Astrocyte (in vitro differentiated cells and primary cell): Measurements from ENCODE around the gene URM1. TPM values are rescaled to one million over a fixed set of nuclear protein-coding genes. Genes with fewer than 3 reads are reported as not detected.

ENCODE experiments used
- DNase-seq: peaks from one replicate; pipeline ENCODE4 v3.0.0-alpha.2; 2010; ENCODE audit warnings: low read depth
- FAIRE-seq: peaks from 2 replicates; lab custom pipeline; 2011; peaks lifted over from hg19 to GRCh38; lab: Jason Lieb, UNC
- H2AFZ ChIP-seq: 2 replicates; pipeline ENCODE4 v1.6.0; 2012; ENCODE audit warnings: low read depth, low read length, inconsistent platforms
- H3K27ac ChIP-seq: 2 replicates; pipeline ENCODE4 v1.5.1; 2011; ENCODE audit warnings: low read depth, low read length, inconsistent platforms
- H3K27me3 ChIP-seq: 2 replicates; pipeline ENCODE4 v1.6.0; 2011; ENCODE audit warnings: low read length, inconsistent platforms; ENCODE audit not compliant: insufficient read depth
- H3K36me3 ChIP-seq: 2 replicates; pipeline ENCODE4 v1.5.1; 2011; ENCODE audit warnings: low read length, inconsistent platforms; ENCODE audit not compliant: insufficient read depth
- H3K4me1 ChIP-seq: 2 replicates; pipeline ENCODE4 v1.5.1; 2011; ENCODE audit warnings: low read length, inconsistent platforms; ENCODE audit not compliant: insufficient read depth
- H3K4me2 ChIP-seq: 2 replicates; pipeline ENCODE4 v1.6.0; 2012; ENCODE audit warnings: low read length, inconsistent platforms
- H3K4me3 ChIP-seq: 2 replicates; pipeline ENCODE4 v1.5.1; 2011; ENCODE audit warnings: low read depth, mild to moderate bottlenecking, low read length, inconsistent platforms; ENCODE audit not compliant: insufficient read depth
- H3K79me2 ChIP-seq: 2 replicates; pipeline ENCODE4 v1.6.0; 2012; ENCODE audit warnings: mild to moderate bottlenecking, low read length, inconsistent platforms; ENCODE audit not compliant: insufficient read depth
- H3K9ac ChIP-seq: 2 replicates; pipeline ENCODE4 v1.6.0; 2012; ENCODE audit warnings: mild to moderate bottlenecking, low read length, inconsistent platforms
- H3K9me3 ChIP-seq: 2 replicates; pipeline ENCODE4 v1.5.1; 2012; ENCODE audit warnings: low read depth, mild to moderate bottlenecking, low read length, inconsistent platforms; ENCODE audit not compliant: insufficient read depth
- H4K20me1 ChIP-seq: 2 replicates; pipeline ENCODE4 v1.6.0; 2012; ENCODE audit warnings: low read length, inconsistent platforms; ENCODE audit not compliant: insufficient read depth
- H3K27ac Mint-ChIP-seq: one replicate; pipeline ENCODE4 v1.8.0; 2021; ENCODE audit warnings: mild to moderate bottlenecking, mixed read lengths; ENCODE audit not compliant: unreplicated experiment
- H3K27me3 Mint-ChIP-seq: one replicate; pipeline ENCODE4 v1.8.0; 2021; ENCODE audit warnings: low read depth, mixed read lengths; ENCODE audit not compliant: unreplicated experiment
- H3K36me3 Mint-ChIP-seq: one replicate; pipeline ENCODE4 v1.8.0; 2021; ENCODE audit warnings: low read depth, mixed read lengths; ENCODE audit not compliant: unreplicated experiment
- H3K4me1 Mint-ChIP-seq: one replicate; pipeline ENCODE4 v1.8.0; 2021; ENCODE audit warnings: low read depth, mixed read lengths; ENCODE audit not compliant: unreplicated experiment
- H3K4me3 Mint-ChIP-seq: one replicate; pipeline ENCODE4 v1.8.0; 2021; ENCODE audit warnings: mild to moderate bottlenecking, moderate library complexity, mixed read lengths; ENCODE audit not compliant: unreplicated experiment
- H3K9me3 Mint-ChIP-seq: one replicate; pipeline ENCODE4 v1.8.0; 2021; ENCODE audit warnings: mild to moderate bottlenecking, mixed read lengths; ENCODE audit not compliant: unreplicated experiment
- EZH2 ChIP-seq: IDR thresholded peaks from 2 replicates; pipeline ENCODE4 v1.6.1; 2012; ENCODE audit warnings: mild to moderate bottlenecking, low read length, inconsistent platforms; ENCODE audit not compliant: insufficient read depth
- total RNA-seq: library from RNA; stranded (reverse); gene quantifications from 2 replicates; pipeline ENCODE4 v1.2.1, GENCODE V29; 2021
- TF ChIP-seq, protein P1 (sequence below): IDR thresholded peaks from 2 replicates; pipeline ENCODE4 v1.5.1; 2011; ENCODE audit warnings: low read depth, mild to moderate bottlenecking, inconsistent platforms, low read length, moderate library complexity; ENCODE audit not compliant: insufficient read depth

URM1 gene
- total RNA-seq, 1 donor from 2014 or later, result 50.7 TPM

DNA sequence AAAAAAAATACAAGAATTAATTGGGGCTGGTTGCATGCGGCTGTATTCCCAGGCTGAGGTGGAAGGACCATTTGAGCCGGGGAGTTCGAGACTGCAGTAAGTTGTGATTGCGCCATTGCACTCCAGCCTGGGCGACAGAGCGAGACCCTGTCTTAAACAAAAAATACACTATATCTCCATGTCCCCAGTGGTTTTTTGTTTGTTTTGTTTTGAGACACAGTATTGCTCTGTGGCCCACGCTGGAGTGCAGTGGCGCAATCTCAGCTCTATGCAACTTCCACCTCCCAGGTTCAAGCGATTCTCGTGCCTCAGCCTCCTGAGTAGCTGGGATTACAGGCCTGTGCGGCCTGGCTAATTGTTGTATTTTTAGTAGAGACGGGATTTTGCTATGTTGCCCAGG is 47.4 kb upstream of the URM1 start:
- no peak for TF ChIP-seq EZH2
- TF ChIP-seq, protein P1, sequence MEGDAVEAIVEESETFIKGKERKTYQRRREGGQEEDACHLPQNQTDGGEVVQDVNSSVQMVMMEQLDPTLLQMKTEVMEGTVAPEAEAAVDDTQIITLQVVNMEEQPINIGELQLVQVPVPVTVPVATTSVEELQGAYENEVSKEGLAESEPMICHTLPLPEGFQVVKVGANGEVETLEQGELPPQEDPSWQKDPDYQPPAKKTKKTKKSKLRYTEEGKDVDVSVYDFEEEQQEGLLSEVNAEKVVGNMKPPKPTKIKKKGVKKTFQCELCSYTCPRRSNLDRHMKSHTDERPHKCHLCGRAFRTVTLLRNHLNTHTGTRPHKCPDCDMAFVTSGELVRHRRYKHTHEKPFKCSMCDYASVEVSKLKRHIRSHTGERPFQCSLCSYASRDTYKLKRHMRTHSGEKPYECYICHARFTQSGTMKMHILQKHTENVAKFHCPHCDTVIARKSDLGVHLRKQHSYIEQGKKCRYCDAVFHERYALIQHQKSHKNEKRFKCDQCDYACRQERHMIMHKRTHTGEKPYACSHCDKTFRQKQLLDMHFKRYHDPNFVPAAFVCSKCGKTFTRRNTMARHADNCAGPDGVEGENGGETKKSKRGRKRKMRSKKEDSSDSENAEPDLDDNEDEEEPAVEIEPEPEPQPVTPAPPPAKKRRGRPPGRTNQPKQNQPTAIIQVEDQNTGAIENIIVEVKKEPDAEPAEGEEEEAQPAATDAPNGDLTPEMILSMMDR, result no peak
- H3K36me3 Mint-ChIP-seq, result peaks cover 10% of the 10 kb centered on the region
- Histone ChIP-seq H3K79me2 (peaks cover 49% of the 10 kb centered on the region), H3K36me3 (peaks cover 17% of the 10 kb centered on the region), H3K4me2 (peak overlapping the region; percentile 97), H3K27me3 (no peaks in the 10 kb centered on the region), H3K4me1 (peaks cover 15% of the 10 kb centered on the region), H3K4me3 (peak overlapping the region; percentile 96), H3K27ac (peak overlapping the region; percentile 94), H3K9me3 (no peaks in the 10 kb centered on the region), H3K9ac (peak overlapping the region; percentile 95), H4K20me1 (peaks cover 9% of the 10 kb centered on the region), H2AFZ (no peak overlapping the region)
- H3K27ac Mint-ChIP-seq, result peak overlapping the region; percentile 75
- H3K9me3 Mint-ChIP-seq, result no peaks in the 10 kb centered on the region
- H3K27me3 Mint-ChIP-seq, result no peaks in the 10 kb centered on the region
- DNase-seq (no peak), FAIRE-seq (no peak)
- peaks cover 6% of the 10 kb centered on the region for H3K4me1 Mint-ChIP-seq
- peak overlapping the region; percentile 96 for H3K4me3 Mint-ChIP-seq

DNA sequence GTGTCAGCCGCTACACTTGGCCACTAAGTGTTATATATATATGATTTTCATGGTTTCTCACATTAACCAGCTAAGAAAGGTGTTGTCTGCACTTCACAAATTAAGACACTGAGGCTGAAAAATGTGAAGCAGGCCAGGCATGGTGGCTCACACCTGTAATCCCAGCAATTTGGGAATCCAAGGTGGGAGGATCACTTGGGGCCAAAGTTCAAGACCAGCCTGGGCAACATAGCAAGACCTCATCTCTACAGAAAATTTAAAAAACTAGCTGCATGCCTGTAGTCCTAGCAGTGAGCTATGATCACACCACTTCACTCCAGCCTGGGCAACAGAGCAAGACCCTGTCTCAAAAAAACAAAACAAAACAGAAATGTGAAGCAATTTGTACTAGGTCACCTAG is 46.8 kb upstream of the URM1 start:
- Mint-ChIP-seq H3K4me3 (peak overlapping the region; percentile 96), H3K27ac (no peak overlapping the region), H3K9me3 (no peaks in the 10 kb centered on the region), H3K36me3 (peaks cover 10% of the 10 kb centered on the region), H3K27me3 (no peaks in the 10 kb centered on the region), H3K4me1 (peaks cover 6% of the 10 kb centered on the region)
- no peak for DNase-seq
- H4K20me1 ChIP-seq, result peaks cover 9% of the 10 kb centered on the region
- FAIRE-seq, result no peak
- TF ChIP-seq, protein P1, result no peak
- TF ChIP-seq EZH2, result no peak
- peaks cover 17% of the 10 kb centered on the region for H3K36me3 ChIP-seq
- peak overlapping the region; percentile 16 for H3K9ac ChIP-seq
- H3K4me2 ChIP-seq, result peak overlapping the region; percentile 97
- H3K27me3 ChIP-seq, result no peaks in the 10 kb centered on the region
- H2AFZ ChIP-seq, result no peak overlapping the region
- no peak overlapping the region for H3K27ac ChIP-seq
- no peaks in the 10 kb centered on the region for H3K9me3 ChIP-seq
- H3K79me2 ChIP-seq, result peaks cover 49% of the 10 kb centered on the region
- H3K4me1 ChIP-seq, result peaks cover 15% of the 10 kb centered on the region
- no peak overlapping the region for H3K4me3 ChIP-seq

DNA sequence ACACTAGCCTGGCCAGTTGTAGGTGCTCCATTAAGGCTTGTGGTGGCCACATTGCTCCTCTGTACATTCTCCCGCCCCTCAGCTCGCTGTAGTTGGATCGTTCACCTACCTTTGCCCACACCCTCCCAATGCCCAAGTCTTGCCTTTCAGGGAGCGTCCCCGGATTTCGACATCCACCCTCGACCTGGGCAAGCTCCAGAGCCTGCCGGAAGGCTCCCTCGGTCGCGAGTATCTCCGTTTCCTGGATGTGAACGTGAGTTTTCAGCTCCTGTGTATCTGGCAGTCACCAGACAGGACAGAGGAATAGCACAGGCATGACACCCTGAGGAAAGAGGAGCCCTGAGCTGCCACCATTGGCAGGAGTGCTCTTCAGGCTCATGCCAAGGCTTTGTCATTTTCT is 45.5 kb upstream of the URM1 start:
- no peak overlapping the region for H3K27ac ChIP-seq
- no peak overlapping the region for H3K9ac ChIP-seq
- peaks cover 15% of the 10 kb centered on the region for H3K4me1 ChIP-seq
- Mint-ChIP-seq H3K27ac (peak overlapping the region; percentile 27), H3K27me3 (no peaks in the 10 kb centered on the region), H3K36me3 (peaks cover 10% of the 10 kb centered on the region), H3K4me1 (peaks cover 6% of the 10 kb centered on the region), H3K9me3 (no peaks in the 10 kb centered on the region), H3K4me3 (peak overlapping the region; percentile 3)
- H2AFZ ChIP-seq, result no peak overlapping the region
- H3K79me2 ChIP-seq, result peaks cover 49% of the 10 kb centered on the region
- no peak for TF ChIP-seq EZH2
- TF ChIP-seq, protein P1, result no peak
- no peak for DNase-seq
- H4K20me1 ChIP-seq, result peaks cover 9% of the 10 kb centered on the region
- peaks cover 17% of the 10 kb centered on the region for H3K36me3 ChIP-seq
- no peaks in the 10 kb centered on the region for H3K27me3 ChIP-seq
- H3K9me3 ChIP-seq, result no peaks in the 10 kb centered on the region
- FAIRE-seq, result no peak
- H3K4me2 ChIP-seq, result no peak overlapping the region
- no peak overlapping the region for H3K4me3 ChIP-seq
